Erythroblast (primary cell): ENCODE results near the gene MCCC2.
"Not testable (repeated sequence)": the region's sequence is repeated elsewhere in the genome, so short reads cannot be mapped to it uniquely, and the experiment has no call there.

ENCODE experiments used
- DNase-seq, 2 experiments: peaks; one replicate each; lab custom pipeline; 2025; lab: John Stamatoyannopoulos, UW
- GATA1 ChIP-seq: IDR thresholded peaks from 2 replicates; pipeline ENCODE4 v1.6.1; 2011; ENCODE audit warnings: low read depth, mild to moderate bottlenecking, control low read depth, low read length, moderate library complexity
- POLR2A ChIP-seq: IDR thresholded peaks from 2 replicates; pipeline ENCODE4 v1.6.1; 2011; ENCODE audit warnings: mild to moderate bottlenecking, low read length

The MCCC2 gene

GRCh38 chr5:71586941-71587765, at the start of gene MCCC2:
Gene MCCC2 (plus strand): TSS chr5:71587340. CDS start chr5:71587426, 86 bp downstream.
- no peak for TF ChIP-seq GATA1
- TF ChIP-seq POLR2A: peak; percentile 87
- DNase-seq: peak; percentile 95 to 96

DNA sequence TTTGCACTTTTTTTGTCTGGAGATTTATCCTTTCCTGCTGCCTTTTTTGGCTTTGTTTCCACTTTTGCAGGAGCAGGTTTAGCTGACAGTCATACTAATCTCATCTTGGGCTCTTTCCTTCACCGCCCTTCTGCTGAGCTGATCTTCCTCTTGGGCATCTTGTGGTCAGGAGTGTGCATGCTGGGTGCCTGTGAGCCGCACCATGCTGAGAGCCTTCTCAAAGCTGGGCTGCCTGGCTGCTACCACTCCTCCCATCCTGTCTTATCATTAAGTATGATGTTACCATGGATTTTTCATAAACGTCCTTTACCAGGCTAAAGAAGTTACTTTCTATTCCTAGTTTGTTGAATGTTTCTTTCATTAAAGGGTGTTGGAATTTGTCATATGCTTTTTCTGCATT, 49.5 kb upstream of the MCCC2 start:
- no peak for TF ChIP-seq GATA1
- no peak for TF ChIP-seq POLR2A
- DNase-seq: no peak

GRCh38 chr5:71550885-71551284, 36.3 kb upstream of the MCCC2 start:
- not testable (repeated sequence) for DNase-seq

GRCh38 chr5:71551582-71551981, 35.6 kb upstream of the MCCC2 start:
- DNase-seq: not testable (repeated sequence)

GRCh38 chr5:71552026-71552749, 35.0 kb upstream of the MCCC2 start:
- not testable (repeated sequence) for DNase-seq

DNA sequence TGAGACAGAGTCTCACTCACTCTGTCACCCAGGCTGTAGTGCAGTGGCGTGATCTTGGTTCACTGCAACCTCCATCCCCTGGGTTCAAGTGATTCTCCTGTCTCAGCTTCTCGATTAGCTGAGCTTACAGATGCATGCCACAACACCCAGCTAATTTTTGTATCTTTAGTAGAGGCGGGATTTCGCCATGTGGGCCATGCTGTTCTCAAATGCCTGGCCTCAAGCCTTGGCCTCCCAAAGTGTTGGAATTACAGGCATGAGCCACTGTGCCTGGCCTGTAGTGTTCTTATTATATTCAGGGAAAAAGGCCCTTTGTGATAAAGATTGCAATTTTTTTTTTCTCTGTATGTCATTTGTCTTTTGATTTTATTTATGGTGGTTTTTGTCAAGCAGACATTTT, 24.0 kb upstream of the MCCC2 start:
- no peak for DNase-seq
- no peak for TF ChIP-seq GATA1

- no peak for DNase-seq
Measured at GRCh38 chr5:71564895-71565294, 22.2 kb upstream of the MCCC2 start.

GRCh38 chr5:71569748-71570509, 17.2 kb upstream of the MCCC2 start:
- TF ChIP-seq GATA1: no peak
- TF ChIP-seq POLR2A: no peak
- DNase-seq: no peak

More at GRCh38 chr5:71564895-71565294, 22.2 kb upstream of the MCCC2 start:
- TF ChIP-seq GATA1 (no peak), POLR2A (no peak)

- DNase-seq: not testable (repeated sequence)
Measured at GRCh38 chr5:71571811-71572210, 15.3 kb upstream of the MCCC2 start.

DNA sequence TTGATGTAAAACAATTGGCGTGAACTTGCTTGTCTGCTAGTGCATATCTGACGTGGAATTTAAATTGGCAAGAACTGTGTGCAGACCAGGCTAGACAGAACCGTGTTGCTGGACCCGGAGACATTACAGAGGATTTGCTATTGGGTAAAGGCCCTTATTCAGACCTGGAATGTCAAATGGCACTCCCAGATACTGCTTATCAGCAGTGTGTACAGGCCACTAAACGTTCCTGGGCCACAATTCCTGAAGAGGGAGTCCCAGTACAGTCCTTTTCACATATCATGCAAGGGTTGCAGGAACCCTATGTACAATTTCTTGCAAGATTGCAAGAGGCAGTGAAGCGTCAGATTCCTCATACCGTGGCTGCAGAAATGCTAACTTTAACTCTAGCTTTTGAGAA, 13.5 kb upstream of the MCCC2 start:
- no peak for DNase-seq
- TF ChIP-seq POLR2A: no peak
- no peak for TF ChIP-seq GATA1

GRCh38 chr5:71575588-71575987, 11.6 kb upstream of the MCCC2 start:
- not testable (repeated sequence) for DNase-seq

GRCh38 chr5:71576241-71576640, 10.9 kb upstream of the MCCC2 start:
- DNase-seq: no peak
- no peak for TF ChIP-seq POLR2A
- no peak for TF ChIP-seq GATA1

- DNase-seq: not testable (repeated sequence)
Measured at GRCh38 chr5:71577839-71578238, 9.3 kb upstream of the MCCC2 start.

DNA sequence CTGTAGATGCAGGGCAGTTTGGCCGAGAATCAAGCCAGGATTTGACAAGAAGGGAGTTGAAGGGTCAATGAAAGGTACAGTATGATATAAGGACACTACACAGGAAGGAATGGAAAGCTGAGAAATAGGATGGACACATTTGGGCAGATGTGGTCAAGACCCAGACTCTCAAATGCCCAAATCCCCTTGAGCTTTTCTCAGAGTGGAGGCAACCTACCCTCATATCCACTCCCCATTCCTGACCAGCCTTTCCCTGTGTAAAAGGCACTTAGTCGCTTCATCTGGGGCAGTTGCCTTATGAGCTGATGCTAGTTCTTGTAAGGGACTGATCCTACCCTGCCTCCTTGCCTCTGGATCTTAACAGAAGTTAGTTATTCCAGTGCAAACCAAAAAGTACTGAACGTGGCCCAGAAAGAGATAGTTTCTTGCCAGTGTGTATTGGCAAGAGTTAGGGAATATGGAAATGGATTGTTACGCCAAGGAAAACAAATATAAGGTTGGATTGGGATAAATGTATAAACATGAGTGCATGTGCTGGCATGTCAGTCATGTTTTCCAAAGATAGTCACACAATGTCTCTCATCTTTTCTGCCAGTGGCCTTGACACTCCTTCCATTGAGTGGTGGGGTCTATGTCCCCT, 4.1 kb upstream of the MCCC2 start:
- no peak for DNase-seq
- no peak for TF ChIP-seq POLR2A
- no peak for TF ChIP-seq GATA1
